Fibroblast of upper back skin (primary cell): ENCODE data around the gene ATP8A1.
"Not testable (repeated sequence)": the region's sequence is repeated elsewhere in the genome, so short reads cannot be mapped to it uniquely, and the experiment has no call there.

Experiments used
- DNase-seq: peaks from one replicate; pipeline ENCODE4 v3.0.0-alpha.2; 2013

ATP8A1 gene

GRCh38 chr4:42656944-42657792 is at the start of gene ATP8A1:
Gene ATP8A1 (minus strand): TSS chr4:42657105. CDS start chr4:42656873, 232 bp downstream.
- peak; percentile 83 for DNase-seq

- no peak for DNase-seq
Measured at GRCh38 chr4:42706086-42706485, 49.2 kb upstream of the ATP8A1 start.

- DNase-seq = no peak
Measured at GRCh38 chr4:42703813-42704212, 46.9 kb upstream of the ATP8A1 start.

GRCh38 chr4:42702895-42703294 is 46.0 kb upstream of the ATP8A1 start:
- no peak for DNase-seq

- not testable (repeated sequence) for DNase-seq
Measured at GRCh38 chr4:42701780-42702179, 44.9 kb upstream of the ATP8A1 start.

- DNase-seq = no peak
Measured at GRCh38 chr4:42690537-42690936, 33.6 kb upstream of the ATP8A1 start.

GRCh38 chr4:42683393-42683792 is 26.5 kb upstream of the ATP8A1 start:
- DNase-seq = no peak

GRCh38 chr4:42678512-42678911 is 21.6 kb upstream of the ATP8A1 start:
- DNase-seq = no peak

GRCh38 chr4:42676066-42676951 is 19.4 kb upstream of the ATP8A1 start:
- no peak for DNase-seq

GRCh38 chr4:42673082-42673425 is 16.1 kb upstream of the ATP8A1 start:
- DNase-seq = peak; percentile 17

- DNase-seq = peak; percentile 6
Measured at GRCh38 chr4:42672359-42673081, 15.6 kb upstream of the ATP8A1 start.

- no peak for DNase-seq
Measured at GRCh38 chr4:42671431-42672194, 14.7 kb upstream of the ATP8A1 start.

GRCh38 chr4:42658261-42658660 is 1.4 kb upstream of the ATP8A1 start:
- no peak for DNase-seq

- DNase-seq = no peak
Measured at GRCh38 chr4:42656679-42656943, 294 bp downstream of the ATP8A1 start.

GRCh38 chr4:42655921-42656678 is 805 bp downstream of the ATP8A1 start:
- DNase-seq = no peak

GRCh38 chr4:42655269-42655637 is 1.7 kb downstream of the ATP8A1 start:
- no peak for DNase-seq

- peak; percentile 67 for DNase-seq
Measured at GRCh38 chr4:42654631-42655268, 2.2 kb downstream of the ATP8A1 start.

- DNase-seq = peak; percentile 24
Measured at GRCh38 chr4:42653626-42654560, 3.0 kb downstream of the ATP8A1 start.

- not testable (repeated sequence) for DNase-seq
Measured at GRCh38 chr4:42652529-42653231, 4.2 kb downstream of the ATP8A1 start.

GRCh38 chr4:42649870-42650269 is 7.0 kb downstream of the ATP8A1 start:
- DNase-seq = no peak
